Pancreas (tissue), 10 donors: ENCODE measurements around the gene SRSF4. TPM values are rescaled to one million over a fixed set of nuclear protein-coding genes. Genes with fewer than 3 reads are reported as not detected.

Experiments used
- ATAC-seq, 4 donors: fragments of 200-7000 bp; cut with Tn5 transposase; one replicate each; pipeline versions ENCODE4 v1.8.0 to v1.9.1; 2020; ENCODE audit warnings: mild to moderate bottlenecking in 4 of 4, moderate library complexity in 4 of 4
- DNase-seq, 6 donors: peaks; one replicate each; pipeline ENCODE4 v3.0.0-alpha.2; 2020
- FAIRE-seq: peaks from 2 replicates; lab custom pipeline; 2012; peaks lifted over from hg19 to GRCh38; lab: Jason Lieb, UNC
- H3K27ac ChIP-seq, 4 donors: fragments of 200-600 bp; sonication (generic); 1 replicate in 3 of 4; 2 replicates in 1 of 4; pipeline versions ENCODE4 v1.5.0 to v1.8.0; 2020
- H3K27me3 ChIP-seq, 4 donors: fragments of 200-600 bp; one replicate each; pipeline ENCODE4 v1.8.0; 2021
- H3K36me3 ChIP-seq, 3 donors: fragments of 200-600 bp; sonication (generic) in 1 of 3; one replicate each; pipeline versions ENCODE4 v1.5.0 to v1.8.0; 2020 to 2021
- H3K4me1 ChIP-seq, 3 donors: fragments of 200-600 bp; one replicate each; pipeline ENCODE4 v1.8.0; 2021
- H3K4me3 ChIP-seq, 4 donors: fragments of 200-600 bp; sonication (generic) in 2 of 4; one replicate each; pipeline versions ENCODE4 v1.5.0 to v1.8.0; 2020 to 2021
- H3K9me3 ChIP-seq, 4 donors: fragments of 200-600 bp; one replicate each; pipeline ENCODE4 v1.8.0; 2021
- CTCF ChIP-seq, 4 donors: fragments of 200-600 bp; sonication (generic) in 3 of 4; IDR thresholded peaks; one replicate each; pipeline versions ENCODE4 v1.5.0 to v1.8.0; 2021; ENCODE audit warnings: antibody characterized with exemption in 4 of 4
- WGBS, 2 donors: extraction: QIAGEN DNeasy Blood & Tissue Kit; methylation state at CpG; one replicate each; pipeline ENCODE4 v1.1.7; 2013; 5-methylcytosine and 5-hydroxymethylcytosine counted together
- intact Hi-C, 3 donors: fragments of 100-400 bp; cut with DNase I; formaldehyde crosslinking; loops; one replicate each; pipeline versions ENCODE4 v1.11.1 to v1.14.2; 2022
- polyA plus RNA-seq, 2 donors: library from polyadenylated mRNA; stranded (reverse); fragments of 200-250 nt; gene quantifications; one replicate each; pipeline ENCODE4 v1.2.3, GENCODE V29; 2013
- total RNA-seq, 6 donors: library from RNA; stranded (reverse); fragmentation: NEBNext Ultra II Directional in 4 of 6; extraction: Animal tissue kit (Norgen Biotek cat#: 25700) in 4 of 6; gene quantifications; one replicate each; pipeline versions ENCODE4 v1.2.1 to v1.2.4, GENCODE V29; 2021 to 2023
- donor health status: healthy with polysubstance abuse.
- donor health status: DM: no; HTN: no; CAD: no; lungs with moderate emphysema.
- donor health status: DM: no; HTN: no; CAD: no.
- donor health status: control.
- donor health status: control.
- donor health status: Bipolar disorder and iron deficiency.
- donor health status: DM: yes; HTN: yes; CAD: no.
- donor health status: DM: no; HTN: no; CAD: no.
- donor health status: DM: no; HTN: no; CAD: no.
- donor health status: DM: yes; HTN: yes; CAD: no.

Gene SRSF4
- total RNA-seq (10 to 100 TPM; 22.6 to 38.7 (median 26.6) TPM), polyA plus RNA-seq (10 to 100 TPM; 56.8 to 72.6 TPM)

- WGBS, 2 donors = 0 to 1% methylated on average over 49 to 100 of the region's 100 CpGs
- peaks cover 18 to 31% (median 30%) of the 10 kb centered on the region in 3 donors for H3K4me1 ChIP-seq
- DNase-seq (peak; percentile 99 to 100 (median 99)), ATAC-seq (peak; percentile 92 to 95 (median 94)), FAIRE-seq (peak; percentile 51)
- H3K27ac ChIP-seq = peak within 1 kb of the TSS; percentile 98 to 99 (median 99)
- no peaks in the 10 kb centered on the region for H3K36me3 ChIP-seq
- no peaks in the 10 kb centered on the region for H3K27me3 ChIP-seq
- TF ChIP-seq CTCF (IDR thresholded peaks at IDR 0.05) = peak; percentile 54 to 88 (median 70)
- no peaks in the 10 kb centered on the region for H3K9me3 ChIP-seq
- peak within 1 kb of the TSS; percentile 76 to 97 (median 90) for H3K4me3 ChIP-seq
- intact Hi-C loops = no loop called here
These were observed at the start of gene SRSF4 for GRCh38 chr1:29181413-29182225. TSS of gene SRSF4 (minus strand) at chr1:29181900. CDS start at chr1:29181752, 148 bp downstream.

- no peaks in the 10 kb centered on the region for H3K9me3 ChIP-seq
- no peak for TF ChIP-seq CTCF (IDR thresholded peaks at IDR 0.05)
- peak within 1 kb of the TSS; percentile 17 to 60 (median 50) for H3K27ac ChIP-seq
- peak within 1 kb of the TSS; percentile 60 to 87 (median 74) for H3K4me3 ChIP-seq
- intact Hi-C loops = loop anchor here in 1 of 3 donors (10.0 kb wide), 1 partner anchor 1144 kb away; no protein-coding TSS in a partner anchor
- H3K4me1 ChIP-seq = peaks cover 0 to 8% (median 7%) of the 10 kb centered on the region in 3 donors
- H3K36me3 ChIP-seq = no peaks in the 10 kb centered on the region
- 2% methylated on average over 50 to 52 of the region's 52 CpGs for WGBS, 2 donors
- DNase-seq (peak; percentile 90 to 98 (median 94)), FAIRE-seq (no peak), ATAC-seq (peak; percentile 98 to 99 (median 99))
- H3K27me3 ChIP-seq = no peaks in the 10 kb centered on the region
These were observed 49.1 kb upstream of the SRSF4 start, which contains the start of gene MECR for GRCh38 chr1:29230553-29231378. TSS of gene MECR (minus strand) at chr1:29230934. CDS start at chr1:29230906, 28 bp downstream.

- intact Hi-C loops = loop anchor here in 1 of 3 donors (10.0 kb wide), 1 partner anchor 1145 kb away; no protein-coding TSS in a partner anchor
- Histone ChIP-seq H3K27me3 (no peaks in the 10 kb centered on the region), H3K27ac (peak overlapping the region in 2 of 4 donors; percentile 52 to 60), H3K4me3 (peak overlapping the region; percentile 60 to 87 (median 74)), H3K9me3 (no peaks in the 10 kb centered on the region), H3K4me1 (peaks cover 0 to 8% (median 7%) of the 10 kb centered on the region in 3 donors), H3K36me3 (no peaks in the 10 kb centered on the region)
- no peak for TF ChIP-seq CTCF (IDR thresholded peaks at IDR 0.05)
- no peak for FAIRE-seq
- WGBS, 2 donors = 5 to 7% methylated on average over 4 of the region's 4 CpGs
- no peak for ATAC-seq
- no peak for DNase-seq
These were observed 48.5 kb upstream of the SRSF4 start for GRCh38 chr1:29230204-29230552.

- WGBS, 2 donors = 85 to 92% methylated on average over 5 of the region's 5 CpGs
- no peak for ATAC-seq
- FAIRE-seq = no peak
- no peaks in the 10 kb centered on the region for H3K9me3 ChIP-seq
- no peak overlapping the region for H3K4me3 ChIP-seq
- H3K4me1 ChIP-seq = peaks cover 0 to 8% (median 7%) of the 10 kb centered on the region in 3 donors
- DNase-seq = no peak
- TF ChIP-seq CTCF (IDR thresholded peaks at IDR 0.05) = no peak
- no peak overlapping the region for H3K27ac ChIP-seq
- no peaks in the 10 kb centered on the region for H3K36me3 ChIP-seq
- no peaks in the 10 kb centered on the region for H3K27me3 ChIP-seq
- intact Hi-C loops = loop anchor here in 1 of 3 donors (5.0 kb wide), 1 partner anchor 1475 kb away; no protein-coding TSS in a partner anchor
These were observed 45.8 kb upstream of the SRSF4 start for GRCh38 chr1:29227511-29227910.
